Endothelial cell of umbilical vein (primary cell): ENCODE results near the gene AKAP5.

Source experiments
- EZH2 ChIP-seq: IDR thresholded peaks from 2 replicates; pipeline ENCODE4 v1.6.1; 2012; ENCODE audit warnings: borderline replicate concordance, low read depth, mild to moderate bottlenecking, moderate library complexity, low read length, inconsistent platforms; ENCODE audit not compliant: severe bottlenecking
- FOS ChIP-seq: IDR thresholded peaks from 2 replicates; pipeline ENCODE4 v1.6.1; 2011; ENCODE audit warnings: mild to moderate bottlenecking, low read length, moderate library complexity, borderline replicate concordance; ENCODE audit not compliant: insufficient read depth
- GATA2 ChIP-seq: IDR thresholded peaks from 2 replicates; pipeline ENCODE4 v1.7.0; 2011; ENCODE audit warnings: low read depth, mild to moderate bottlenecking, moderate library complexity, mixed read lengths, low read length; ENCODE audit not compliant: insufficient read length, insufficient read depth
- TF ChIP-seq, protein P1 (sequence below), 2 donors: IDR thresholded peaks; 1 replicate in 1 of 2; 2 replicates in 1 of 2; pipeline ENCODE4 v1.5.1; 2011; ENCODE audit warnings: low read length in 2 of 2, mild to moderate bottlenecking in 2 of 2, moderate library complexity in 2 of 2, control low read depth in 1 of 2, inconsistent platforms in 1 of 2, low read depth in 1 of 2; ENCODE audit not compliant: insufficient read depth in 1 of 2; ENCODE audit errors: extremely low read depth in 1 of 2
- TF ChIP-seq, protein P2 (sequence below): IDR thresholded peaks from 2 replicates; pipeline ENCODE4 v1.6.1; 2011; ENCODE audit not compliant: insufficient read depth, insufficient read length

DNA sequence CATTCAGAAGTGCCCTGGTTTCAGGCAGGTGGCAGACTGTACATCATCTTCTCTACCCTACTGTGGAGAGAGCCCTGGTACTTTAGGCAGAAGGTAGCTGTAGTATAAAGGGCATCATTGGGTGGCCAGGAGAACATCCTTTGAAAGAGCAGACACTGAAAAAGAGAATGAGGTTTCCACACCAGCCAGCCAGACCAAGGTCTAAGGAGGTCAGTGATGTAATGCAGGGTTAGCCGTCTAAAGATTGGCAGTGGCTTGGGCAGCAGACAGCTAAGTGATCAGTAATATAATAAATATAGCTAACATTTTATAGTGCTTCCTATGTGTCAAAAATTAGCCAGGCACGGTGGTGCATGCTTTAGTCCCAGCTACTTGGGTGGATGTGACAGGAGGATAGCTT is 26.3 kb downstream of the AKAP5 start:
- TF ChIP-seq, protein P1, sequence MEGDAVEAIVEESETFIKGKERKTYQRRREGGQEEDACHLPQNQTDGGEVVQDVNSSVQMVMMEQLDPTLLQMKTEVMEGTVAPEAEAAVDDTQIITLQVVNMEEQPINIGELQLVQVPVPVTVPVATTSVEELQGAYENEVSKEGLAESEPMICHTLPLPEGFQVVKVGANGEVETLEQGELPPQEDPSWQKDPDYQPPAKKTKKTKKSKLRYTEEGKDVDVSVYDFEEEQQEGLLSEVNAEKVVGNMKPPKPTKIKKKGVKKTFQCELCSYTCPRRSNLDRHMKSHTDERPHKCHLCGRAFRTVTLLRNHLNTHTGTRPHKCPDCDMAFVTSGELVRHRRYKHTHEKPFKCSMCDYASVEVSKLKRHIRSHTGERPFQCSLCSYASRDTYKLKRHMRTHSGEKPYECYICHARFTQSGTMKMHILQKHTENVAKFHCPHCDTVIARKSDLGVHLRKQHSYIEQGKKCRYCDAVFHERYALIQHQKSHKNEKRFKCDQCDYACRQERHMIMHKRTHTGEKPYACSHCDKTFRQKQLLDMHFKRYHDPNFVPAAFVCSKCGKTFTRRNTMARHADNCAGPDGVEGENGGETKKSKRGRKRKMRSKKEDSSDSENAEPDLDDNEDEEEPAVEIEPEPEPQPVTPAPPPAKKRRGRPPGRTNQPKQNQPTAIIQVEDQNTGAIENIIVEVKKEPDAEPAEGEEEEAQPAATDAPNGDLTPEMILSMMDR (IDR thresholded peaks at IDR 0.05; ENCODE audit: extremely low read depth in 1 of 2, insufficient read depth in 1 of 2, low read depth in 1 of 2, low read length in 2 of 2) = no peak
- TF ChIP-seq EZH2 (no peak), GATA2 (no peak), FOS (no peak)
- TF ChIP-seq, protein P2, sequence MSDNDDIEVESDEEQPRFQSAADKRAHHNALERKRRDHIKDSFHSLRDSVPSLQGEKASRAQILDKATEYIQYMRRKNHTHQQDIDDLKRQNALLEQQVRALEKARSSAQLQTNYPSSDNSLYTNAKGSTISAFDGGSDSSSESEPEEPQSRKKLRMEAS = no peak
